WTC11 (cell line): ENCODE results near the gene RPS24. TPM values are rescaled to one million over a fixed set of nuclear protein-coding genes. Genes with fewer than 3 reads are reported as not detected.

Experiments used
- ATAC-seq: fragments of 200-7000 bp; cut with Tn5 transposase; 2 replicates; pipeline ENCODE4 v1.10.0; 2021; ENCODE audit warnings: mild to moderate bottlenecking, moderate library complexity
- CTCF ChIA-PET: fragments of 300-600 bp; sonication (Branson Sonifier 250); formaldehyde crosslinking; loops from one replicate; lab custom pipeline; 2021; ENCODE audit warnings: antibody characterized with exemption; lab: Charles Lee
- POLR2A ChIA-PET: fragments of 350-600 bp; sonication (Branson Sonifier 250); formaldehyde crosslinking; loops from one replicate; lab custom pipeline; 2021; ENCODE audit warnings: antibody characterized with exemption; lab: Charles Lee
- DNase-seq: peaks from one replicate; pipeline ENCODE4 v3.0.0; 2021; ENCODE audit warnings: low spot score
- H3K27ac Mint-ChIP-seq: 2 replicates; pipeline ENCODE4 v1.8.0; 2021; ENCODE audit warnings: mixed read lengths
- H3K27me3 Mint-ChIP-seq: 2 replicates; pipeline ENCODE4 v1.8.0; 2021; ENCODE audit warnings: low read depth, mild to moderate bottlenecking, moderate library complexity, mixed read lengths
- H3K36me3 Mint-ChIP-seq: 2 replicates; pipeline ENCODE4 v1.8.0; 2021; ENCODE audit warnings: mixed read lengths
- H3K4me1 Mint-ChIP-seq: 2 replicates; pipeline ENCODE4 v1.8.0; 2022; ENCODE audit warnings: mixed read lengths
- H3K4me3 Mint-ChIP-seq: 2 replicates; pipeline ENCODE4 v1.8.0; 2021; ENCODE audit warnings: mild to moderate bottlenecking, moderate library complexity, mixed read lengths
- H3K9me3 Mint-ChIP-seq: 2 replicates; pipeline ENCODE4 v1.8.0; 2021; ENCODE audit warnings: mixed read lengths
- ATF1 ChIP-seq: sonication (generic); formaldehyde crosslinking; IDR thresholded peaks from 2 replicates; pipeline ENCODE4 v1.8.1; 2023; ENCODE audit warnings: mild to moderate bottlenecking, moderate library complexity, missing genetic modification reagents
- CREB1 ChIP-seq: sonication (generic); formaldehyde crosslinking; IDR thresholded peaks from 2 replicates; pipeline ENCODE4 v1.8.0; 2023; ENCODE audit warnings: mild to moderate bottlenecking, missing genetic modification reagents
- CREM ChIP-seq: sonication (generic); formaldehyde crosslinking; IDR thresholded peaks from 2 replicates; pipeline ENCODE4 v1.8.1; 2022; ENCODE audit warnings: mild to moderate bottlenecking, missing genetic modification reagents, moderate library complexity
- CTCF ChIP-seq: fragments of 200-600 bp; IDR thresholded peaks from 2 replicates; pipeline ENCODE4 v1.8.0; 2022; ENCODE audit warnings: antibody characterized with exemption
- ELF4 ChIP-seq: sonication (generic); formaldehyde crosslinking; IDR thresholded peaks from 2 replicates; pipeline ENCODE4 v1.8.1; 2022; ENCODE audit warnings: low read depth, mild to moderate bottlenecking, moderate library complexity, missing genetic modification reagents
- EMX1 ChIP-seq: fragments of 250-450 bp; sonication (Bioruptor Pico); IDR thresholded peaks from 2 replicates; pipeline ENCODE4 v1.8.0; 2021; ENCODE audit warnings: mild to moderate bottlenecking
- FOXJ3 ChIP-seq: sonication (generic); formaldehyde crosslinking; IDR thresholded peaks from 2 replicates; pipeline ENCODE4 v1.9.0; 2021; ENCODE audit warnings: missing genetic modification reagents, mild to moderate bottlenecking, borderline replicate concordance
- FOXP1 ChIP-seq: sonication (generic); formaldehyde crosslinking; IDR thresholded peaks from 2 replicates; pipeline ENCODE4 v1.8.0; 2022; ENCODE audit warnings: missing genetic modification reagents, mild to moderate bottlenecking, moderate library complexity, borderline replicate concordance
- GABPB1 ChIP-seq: sonication (generic); formaldehyde crosslinking; IDR thresholded peaks from 2 replicates; pipeline ENCODE4 v1.8.1; 2023; ENCODE audit warnings: mild to moderate bottlenecking, missing genetic modification reagents
- GRHL2 ChIP-seq: fragments of 250-450 bp; sonication (Bioruptor Pico); IDR thresholded peaks from 2 replicates; pipeline ENCODE4 v1.8.0; 2022; ENCODE audit warnings: mild to moderate bottlenecking, moderate library complexity; ENCODE audit not compliant: insufficient replicate concordance, severe bottlenecking
- JUN ChIP-seq: sonication (generic); formaldehyde crosslinking; IDR thresholded peaks from 2 replicates; pipeline ENCODE4 v1.8.0; 2023; ENCODE audit warnings: mild to moderate bottlenecking, missing genetic modification reagents
- MXD4 ChIP-seq: fragments of 250-450 bp; sonication (Bioruptor Pico); IDR thresholded peaks from 2 replicates; pipeline ENCODE4 v1.8.0; 2021; ENCODE audit warnings: mild to moderate bottlenecking, moderate library complexity, borderline replicate concordance
- MYBL2 ChIP-seq: sonication (generic); formaldehyde crosslinking; IDR thresholded peaks from 2 replicates; pipeline ENCODE4 v1.8.1; 2023; ENCODE audit warnings: mild to moderate bottlenecking, moderate library complexity, missing genetic modification reagents
- NFE2L1 ChIP-seq: sonication (generic); formaldehyde crosslinking; IDR thresholded peaks from 2 replicates; pipeline ENCODE4 v1.8.1; 2023; ENCODE audit warnings: missing genetic modification reagents
- NR1H2 ChIP-seq: sonication (generic); formaldehyde crosslinking; IDR thresholded peaks from 2 replicates; pipeline ENCODE4 v1.9.0; 2021; ENCODE audit warnings: mild to moderate bottlenecking, moderate library complexity, missing genetic modification reagents
- PRRX2 ChIP-seq: fragments of 250-450 bp; sonication (Bioruptor Pico); IDR thresholded peaks from 2 replicates; pipeline ENCODE4 v1.8.0; 2021; ENCODE audit warnings: mild to moderate bottlenecking
- TEAD4 ChIP-seq: sonication (generic); formaldehyde crosslinking; IDR thresholded peaks from 2 replicates; pipeline ENCODE4 v1.8.0; 2022; ENCODE audit warnings: mild to moderate bottlenecking, missing genetic modification reagents
- USF2 ChIP-seq: sonication (generic); formaldehyde crosslinking; IDR thresholded peaks from 2 replicates; pipeline ENCODE4 v1.8.1; 2023; ENCODE audit warnings: mild to moderate bottlenecking, missing genetic modification reagents, moderate library complexity
- ZBTB21 ChIP-seq: sonication (generic); formaldehyde crosslinking; IDR thresholded peaks from 2 replicates; pipeline ENCODE4 v1.8.1; 2023; ENCODE audit warnings: mild to moderate bottlenecking, missing genetic modification reagents, borderline replicate concordance
- ZBTB43 ChIP-seq: sonication (generic); formaldehyde crosslinking; IDR thresholded peaks from 2 replicates; pipeline ENCODE4 v1.8.1; 2023; ENCODE audit warnings: mild to moderate bottlenecking, missing genetic modification reagents
- ZMAT4 ChIP-seq: fragments of 250-450 bp; sonication (Bioruptor Pico); IDR thresholded peaks from 2 replicates; pipeline ENCODE4 v1.9.0; 2021; ENCODE audit warnings: mild to moderate bottlenecking
- ZNF138 ChIP-seq: sonication (generic); formaldehyde crosslinking; conservative IDR thresholded peaks from 2 replicates; pipeline ENCODE4 v1.8.1; 2022; ENCODE audit warnings: mild to moderate bottlenecking, moderate library complexity, missing genetic modification reagents
- ZNF232 ChIP-seq: sonication (generic); formaldehyde crosslinking; IDR thresholded peaks from 2 replicates; pipeline ENCODE4 v1.8.0; 2022; ENCODE audit warnings: mild to moderate bottlenecking, missing genetic modification reagents
- ZNF671 ChIP-seq: fragments of 250-450 bp; sonication (Bioruptor Pico); IDR thresholded peaks from 2 replicates; pipeline ENCODE4 v1.8.0; 2021; ENCODE audit warnings: mild to moderate bottlenecking
- total RNA-seq: library from RNA; stranded (reverse); gene quantifications from 3 replicates; pipeline ENCODE4 v1.2.3, GENCODE V29; 2021
- TF ChIP-seq, protein P1 (sequence below): fragments of 250-450 bp; sonication (Bioruptor Pico); conservative IDR thresholded peaks from 2 replicates; pipeline ENCODE4 v1.9.0; 2021; ENCODE audit warnings: mild to moderate bottlenecking
- TF ChIP-seq, protein P2 (sequence below): sonication (generic); formaldehyde crosslinking; conservative IDR thresholded peaks from 2 replicates; pipeline ENCODE4 v1.8.1; 2023; ENCODE audit warnings: mild to moderate bottlenecking, low read depth, missing genetic modification reagents, moderate library complexity
- TF ChIP-seq, protein P3 (sequence below): sonication (generic); formaldehyde crosslinking; IDR thresholded peaks from 2 replicates; pipeline ENCODE4 v1.8.1; 2022; ENCODE audit warnings: missing genetic modification reagents, borderline replicate concordance

RPS24 gene
- total RNA-seq, 1 experiment from 2014 or later: 1,819 TPM

GRCh38 chr10:78029269-78030226 is 4.1 kb upstream of the RPS24 start, which contains the start of gene POLR3A:
POLR3A (minus strand) TSS chr10:78029515; CDS start chr10:78029407, 108 bp downstream.
- CTCF ChIA-PET: interaction anchor here (0.5 to 2.0 kb wide), 21 partner anchors 10 to 1199 kb away, joined by 3 to 12 read pairs (median 3); no protein-coding TSS in a partner anchor
- Mint-ChIP-seq H3K9me3 (no peaks in the 10 kb centered on the region), H3K27me3 (no peaks in the 10 kb centered on the region), H3K27ac (peak within 1 kb of the TSS; percentile 97), H3K4me3 (peak within 1 kb of the TSS; percentile 100), H3K4me1 (peaks cover 13% of the 10 kb centered on the region), H3K36me3 (peaks cover 31% of the 10 kb centered on the region)
- peak; percentile 90 for DNase-seq
- POLR2A ChIA-PET: interaction anchor here (0.7 kb wide), 1 partner anchor 205 kb away, joined by 3 read pairs; no protein-coding TSS in a partner anchor
- ATAC-seq: peak; percentile 56
- 0 out of 2 replicates have a peak, but pooled peaks have one; percentile 43 for TF ChIP-seq FOXP1 (CRISPR knock-in tag)
- TF ChIP-seq ZNF232 (CRISPR knock-in tag): no peak
- TF ChIP-seq, protein P1, sequence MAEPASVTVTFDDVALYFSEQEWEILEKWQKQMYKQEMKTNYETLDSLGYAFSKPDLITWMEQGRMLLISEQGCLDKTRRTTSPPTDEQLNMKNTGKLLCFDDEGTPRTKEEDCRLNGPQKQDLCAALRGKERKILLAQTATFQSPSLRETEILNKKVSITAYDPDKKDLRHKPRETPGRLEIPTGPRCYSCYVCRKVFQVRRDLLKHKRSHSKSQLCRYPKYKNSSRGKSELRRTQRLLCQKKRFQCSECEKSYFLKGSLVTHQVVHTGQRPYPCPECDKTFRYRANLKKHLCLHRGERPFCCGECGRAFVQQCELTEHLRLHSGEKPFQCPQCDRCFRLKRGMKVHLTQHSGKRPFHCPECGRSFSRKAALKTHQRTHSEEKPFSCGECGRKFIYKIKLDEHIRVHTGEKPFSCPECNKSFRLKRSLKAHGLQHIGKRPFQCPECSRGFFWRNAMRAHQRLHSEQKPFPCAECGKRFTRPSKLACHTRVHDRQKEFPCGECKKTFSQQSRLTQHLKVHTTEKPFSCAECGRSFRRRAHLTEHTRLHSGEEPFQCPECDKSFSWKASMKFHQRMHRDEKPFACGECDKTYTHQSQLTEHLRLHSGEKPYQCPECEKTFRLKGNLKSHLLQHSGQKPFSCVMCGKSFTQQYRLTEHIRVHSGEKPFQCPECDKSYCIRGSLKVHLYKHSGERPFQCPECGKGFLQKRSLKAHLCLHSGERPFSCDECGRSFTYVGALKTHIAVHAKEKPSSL (CRISPR knock-in tag): no peak
- TF ChIP-seq JUN (CRISPR knock-in tag): no peak
- peak; percentile 97 for TF ChIP-seq USF2 (CRISPR knock-in tag)
- no peak for TF ChIP-seq EMX1 (CRISPR knock-in tag)
- no peak for TF ChIP-seq TEAD4 (CRISPR knock-in tag)
- TF ChIP-seq ATF1: no peak
- TF ChIP-seq PRRX2 (CRISPR knock-in tag): no peak
- no peak for TF ChIP-seq ELF4 (CRISPR knock-in tag)
- TF ChIP-seq ZNF671: no peak
- no peak for TF ChIP-seq CTCF
- TF ChIP-seq, protein P2, sequence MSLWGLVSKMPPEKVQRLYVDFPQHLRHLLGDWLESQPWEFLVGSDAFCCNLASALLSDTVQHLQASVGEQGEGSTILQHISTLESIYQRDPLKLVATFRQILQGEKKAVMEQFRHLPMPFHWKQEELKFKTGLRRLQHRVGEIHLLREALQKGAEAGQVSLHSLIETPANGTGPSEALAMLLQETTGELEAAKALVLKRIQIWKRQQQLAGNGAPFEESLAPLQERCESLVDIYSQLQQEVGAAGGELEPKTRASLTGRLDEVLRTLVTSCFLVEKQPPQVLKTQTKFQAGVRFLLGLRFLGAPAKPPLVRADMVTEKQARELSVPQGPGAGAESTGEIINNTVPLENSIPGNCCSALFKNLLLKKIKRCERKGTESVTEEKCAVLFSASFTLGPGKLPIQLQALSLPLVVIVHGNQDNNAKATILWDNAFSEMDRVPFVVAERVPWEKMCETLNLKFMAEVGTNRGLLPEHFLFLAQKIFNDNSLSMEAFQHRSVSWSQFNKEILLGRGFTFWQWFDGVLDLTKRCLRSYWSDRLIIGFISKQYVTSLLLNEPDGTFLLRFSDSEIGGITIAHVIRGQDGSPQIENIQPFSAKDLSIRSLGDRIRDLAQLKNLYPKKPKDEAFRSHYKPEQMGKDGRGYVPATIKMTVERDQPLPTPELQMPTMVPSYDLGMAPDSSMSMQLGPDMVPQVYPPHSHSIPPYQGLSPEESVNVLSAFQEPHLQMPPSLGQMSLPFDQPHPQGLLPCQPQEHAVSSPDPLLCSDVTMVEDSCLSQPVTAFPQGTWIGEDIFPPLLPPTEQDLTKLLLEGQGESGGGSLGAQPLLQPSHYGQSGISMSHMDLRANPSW (CRISPR knock-in tag): no peak
- TF ChIP-seq GRHL2 (CRISPR knock-in tag): no peak
- no peak for TF ChIP-seq ZMAT4
- no peak for TF ChIP-seq NR1H2 (CRISPR knock-in tag)
- TF ChIP-seq, protein P3, sequence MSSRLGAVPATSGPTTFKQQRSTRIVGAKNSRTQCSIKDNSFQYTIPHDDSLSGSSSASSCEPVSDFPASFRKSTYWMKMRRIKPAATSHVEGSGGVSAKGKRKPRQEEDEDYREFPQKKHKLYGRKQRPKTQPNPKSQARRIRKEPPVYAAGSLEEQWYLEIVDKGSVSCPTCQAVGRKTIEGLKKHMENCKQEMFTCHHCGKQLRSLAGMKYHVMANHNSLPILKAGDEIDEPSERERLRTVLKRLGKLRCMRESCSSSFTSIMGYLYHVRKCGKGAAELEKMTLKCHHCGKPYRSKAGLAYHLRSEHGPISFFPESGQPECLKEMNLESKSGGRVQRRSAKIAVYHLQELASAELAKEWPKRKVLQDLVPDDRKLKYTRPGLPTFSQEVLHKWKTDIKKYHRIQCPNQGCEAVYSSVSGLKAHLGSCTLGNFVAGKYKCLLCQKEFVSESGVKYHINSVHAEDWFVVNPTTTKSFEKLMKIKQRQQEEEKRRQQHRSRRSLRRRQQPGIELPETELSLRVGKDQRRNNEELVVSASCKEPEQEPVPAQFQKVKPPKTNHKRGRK (CRISPR knock-in tag): no peak
- TF ChIP-seq NFE2L1 (CRISPR knock-in tag): peak; percentile 57
- TF ChIP-seq CREB1 (CRISPR knock-in tag): no peak
- TF ChIP-seq CREM: no peak
- TF ChIP-seq GABPB1: peak; percentile 70
- TF ChIP-seq ZBTB43: no peak
- no peak for TF ChIP-seq MXD4 (CRISPR knock-in tag)
- no peak for TF ChIP-seq ZNF138
- no peak for TF ChIP-seq ZBTB21
- 0 out of 2 replicates have a peak, but pooled peaks have one; percentile 37 for TF ChIP-seq MYBL2 (CRISPR knock-in tag)
- no peak for TF ChIP-seq FOXJ3
